Measurements from ENCODE around the gene PSORS1C1. TPM values are rescaled to one million over a fixed set of nuclear protein-coding genes. Genes with fewer than 3 reads are reported as not detected.

Gene PSORS1C1
- total and polyA plus RNA-seq, 2 of the 4 experiments (the other 2 are of a cell fraction) = 0.36 to 1.1 TPM

DNA sequence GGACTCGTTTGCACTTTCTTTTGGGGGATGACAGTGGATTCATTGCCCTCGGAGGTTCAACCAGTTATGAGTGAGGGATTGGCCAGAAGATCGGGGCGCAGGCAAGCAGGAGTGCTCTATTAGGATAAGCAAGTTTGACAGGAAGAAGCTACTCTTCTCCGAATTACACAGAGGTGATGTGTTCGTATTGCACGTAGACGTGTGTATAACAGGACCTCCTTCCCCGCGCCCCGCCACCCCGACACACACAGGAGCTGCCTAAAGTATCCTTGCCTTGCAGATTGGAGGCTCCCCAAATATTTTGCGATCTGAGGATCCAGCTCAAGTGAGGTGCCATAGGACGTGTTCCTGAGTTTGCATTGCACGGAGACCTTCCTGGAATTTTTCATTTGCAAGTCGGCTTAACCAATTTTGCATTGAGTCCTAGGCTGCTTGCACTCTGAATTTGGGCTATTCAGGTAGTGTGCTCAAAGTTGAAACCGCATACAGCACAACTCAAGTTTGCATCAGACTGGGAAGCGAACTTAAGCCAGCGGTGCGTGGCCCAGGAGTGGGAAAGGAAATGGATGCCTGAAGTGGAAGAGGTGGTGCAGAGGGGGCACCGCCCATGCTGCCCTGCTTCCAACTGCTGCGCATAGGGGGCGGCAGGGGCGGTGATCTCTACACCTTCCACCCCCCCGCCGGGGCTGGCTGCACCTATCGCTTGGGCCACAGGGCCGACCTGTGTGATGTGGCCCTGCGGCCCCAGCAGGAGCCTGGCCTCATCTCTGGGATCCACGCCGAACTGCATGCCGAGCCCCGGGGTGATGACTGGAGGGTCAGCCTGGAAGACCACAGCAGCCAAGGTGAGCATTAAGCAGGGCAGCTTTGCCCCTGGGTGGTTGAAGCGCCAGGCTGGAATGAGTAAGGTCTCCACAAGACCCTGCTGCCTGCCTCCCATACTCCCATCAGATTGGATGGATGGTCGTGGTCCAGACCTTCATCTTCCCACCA is 44.6 kb downstream of the PSORS1C1 start (continued):
- TF ChIP-seq CTCF (conservative IDR thresholded peaks at IDR 0.05; ENCODE audit: low read depth, low read length) (no peak), NFE2L2 (IDR thresholded peaks at IDR 0.05; ENCODE audit: low read depth, low read length) (no peak), RFX5 (IDR thresholded peaks at IDR 0.05; ENCODE audit: low read depth, low read length) (no peak)
